ENCODE results near the gene TRAP1.

The TRAP1 gene

GRCh38 chr16:3681206-3681605 lies 36.1 kb downstream of the TRAP1 start:
- no peak overlapping the region for H3K27ac ChIP-seq
- H3K36me3 ChIP-seq = peaks cover 6% of the 10 kb centered on the region
- H3K9me3 ChIP-seq = no peaks in the 10 kb centered on the region
- H3K4me1 ChIP-seq (ENCODE audit: control insufficient read depth in 1 of 2, insufficient read depth in 1 of 2, low read depth in 1 of 2, low read length in 1 of 2) = no peaks in the 10 kb centered on the region
- no peak overlapping the region for H3K4me3 ChIP-seq (ENCODE audit: low read depth in 1 of 2, low read length in 1 of 2)
- H3K27me3 ChIP-seq = no peaks in the 10 kb centered on the region
- no peak for TF ChIP-seq CTCF (IDR thresholded peaks at IDR 0.05)

DNA sequence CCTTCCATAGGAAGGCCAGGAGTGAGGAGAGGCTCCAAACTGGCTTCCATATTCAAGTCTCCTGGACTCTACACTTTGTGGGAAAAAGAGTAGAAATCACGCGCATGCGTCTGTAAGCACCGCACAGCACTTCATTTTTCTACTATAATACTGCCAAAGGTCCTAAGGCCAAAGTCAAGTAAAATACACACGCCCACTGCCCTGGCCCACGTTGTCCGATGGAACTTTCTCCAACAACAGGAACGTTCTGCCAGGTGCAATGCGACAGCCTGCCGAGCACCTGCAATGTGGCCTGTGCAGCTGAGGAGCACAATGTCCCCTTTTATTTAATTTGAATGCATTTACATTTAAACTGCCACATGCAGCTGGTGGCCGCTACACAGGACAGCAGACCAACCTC lies 39.3 kb downstream of the TRAP1 start:
- H3K36me3 ChIP-seq = peaks cover 6% of the 10 kb centered on the region
- H3K4me3 ChIP-seq (ENCODE audit: low read depth in 1 of 2, low read length in 1 of 2) = no peak overlapping the region
- no peaks in the 10 kb centered on the region for H3K9me3 ChIP-seq
- H3K27ac ChIP-seq = no peak overlapping the region
- H3K4me1 ChIP-seq (ENCODE audit: control insufficient read depth in 1 of 2, insufficient read depth in 1 of 2, low read depth in 1 of 2, low read length in 1 of 2) = no peaks in the 10 kb centered on the region
- no peaks in the 10 kb centered on the region for H3K27me3 ChIP-seq
- TF ChIP-seq CTCF (IDR thresholded peaks at IDR 0.05) = no peak

DNA sequence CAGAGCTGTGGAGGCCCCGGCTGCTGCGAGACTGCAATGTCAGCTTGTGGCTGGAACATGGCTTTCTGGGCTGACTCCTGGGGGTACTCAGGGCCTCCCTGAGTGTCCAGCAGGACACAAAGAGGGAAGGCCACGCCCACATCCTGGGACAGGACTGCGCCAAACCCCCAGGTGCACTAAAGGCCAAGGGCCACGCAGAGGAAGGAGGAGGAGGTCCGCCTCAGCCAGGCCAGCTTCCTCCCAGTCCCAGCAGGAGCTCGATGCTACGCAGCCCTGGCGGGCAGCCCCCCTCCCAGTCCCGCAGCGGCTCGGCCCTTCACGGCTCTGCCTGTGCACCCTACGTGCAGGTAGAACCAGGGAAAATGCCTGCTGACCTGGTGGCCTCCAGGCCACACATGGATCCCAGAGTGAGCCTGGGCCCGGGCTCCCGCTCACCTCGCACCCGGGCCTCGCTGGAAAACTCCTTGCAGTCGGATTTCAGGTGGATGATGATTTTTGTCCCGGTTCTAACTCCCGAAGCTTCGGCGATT lies 41.7 kb downstream of the TRAP1 start:
- Histone ChIP-seq H3K4me3 (ENCODE audit: low read depth in 1 of 2, low read length in 1 of 2) (no peak overlapping the region), H3K27me3 (no peaks in the 10 kb centered on the region), H3K9me3 (no peaks in the 10 kb centered on the region), H3K36me3 (peaks cover 6% of the 10 kb centered on the region), H3K27ac (no peak overlapping the region), H3K4me1 (ENCODE audit: control insufficient read depth in 1 of 2, insufficient read depth in 1 of 2, low read depth in 1 of 2, low read length in 1 of 2) (no peaks in the 10 kb centered on the region)
- no peak for TF ChIP-seq CTCF (IDR thresholded peaks at IDR 0.05)

DNA sequence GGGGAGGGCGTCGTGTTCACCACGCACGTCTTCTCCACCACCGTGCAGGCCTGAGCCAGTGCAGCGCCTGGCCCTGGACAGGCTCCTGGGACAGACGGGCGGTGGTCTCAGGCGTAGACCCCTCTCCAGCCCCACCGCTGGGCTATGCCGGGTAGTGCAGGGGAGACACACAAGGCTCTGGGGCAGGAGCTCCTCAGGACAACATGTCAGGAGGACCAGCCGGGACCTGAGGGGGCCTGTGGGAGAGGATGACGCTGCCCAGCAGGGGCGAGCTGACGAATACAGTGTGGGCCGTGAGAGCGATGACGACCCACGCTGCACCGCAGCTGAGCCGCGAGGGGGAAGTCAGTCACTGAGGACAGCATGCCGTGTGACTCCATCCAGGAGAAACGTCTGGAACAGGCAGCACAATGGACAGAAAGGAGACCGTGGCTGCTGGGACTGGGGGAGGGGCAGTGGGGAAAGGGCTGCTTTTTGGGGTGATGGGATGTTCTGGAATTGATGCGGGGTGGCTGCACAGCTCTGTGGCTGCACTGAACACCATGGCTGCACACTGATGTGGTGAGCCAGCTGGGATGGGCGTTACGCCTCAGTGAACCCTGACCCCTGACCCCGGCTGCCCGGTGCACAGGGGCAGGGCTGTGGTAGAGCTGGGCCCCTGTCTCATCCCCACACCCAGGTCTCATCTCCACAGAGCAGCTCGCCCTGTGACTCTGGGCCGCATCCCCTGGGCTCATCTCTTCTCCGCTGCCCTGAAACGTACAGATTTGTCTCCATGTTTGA lies 42.6 kb downstream of the TRAP1 start:
- Histone ChIP-seq H3K27me3 (no peaks in the 10 kb centered on the region), H3K4me3 (ENCODE audit: low read depth in 1 of 2, low read length in 1 of 2) (no peak overlapping the region), H3K36me3 (peaks cover 6% of the 10 kb centered on the region), H3K9me3 (no peaks in the 10 kb centered on the region), H3K4me1 (ENCODE audit: control insufficient read depth in 1 of 2, insufficient read depth in 1 of 2, low read depth in 1 of 2, low read length in 1 of 2) (no peaks in the 10 kb centered on the region), H3K27ac (no peak overlapping the region)
- no peak for TF ChIP-seq CTCF (IDR thresholded peaks at IDR 0.05)

GRCh38 chr16:3673676-3674377 lies 43.5 kb downstream of the TRAP1 start:
- TF ChIP-seq CTCF (IDR thresholded peaks at IDR 0.05) = no peak
- H3K4me1 ChIP-seq (ENCODE audit: control insufficient read depth in 1 of 2, insufficient read depth in 1 of 2, low read depth in 1 of 2, low read length in 1 of 2) = no peaks in the 10 kb centered on the region

More at GRCh38 chr16:3673676-3674377, 43.5 kb downstream of the TRAP1 start:
- Histone ChIP-seq H3K36me3 (peaks cover 11% of the 10 kb centered on the region), H3K9me3 (no peaks in the 10 kb centered on the region), H3K27me3 (no peaks in the 10 kb centered on the region), H3K4me3 (ENCODE audit: low read depth in 1 of 2, low read length in 1 of 2) (no peak overlapping the region), H3K27ac (no peak overlapping the region)

Data from neutrophil (primary cell).